ENCODE measurements around the gene ANKZF1. TPM values are rescaled to one million over a fixed set of nuclear protein-coding genes. Genes with fewer than 3 reads are reported as not detected.
A peak's percentile ranks its signal among the peaks of the same experiment; 100 is the strongest.

The ANKZF1 gene
- polyA plus RNA-seq, 3 donors: 7.6 to 79.3 (median 10.4) TPM

- H3K9me3 Mint-ChIP-seq: no peaks in the 10 kb centered on the region
- no peaks in the 10 kb centered on the region for H3K4me1 ChIP-seq (ENCODE audit: control insufficient read depth in 1 of 2, insufficient read depth in 2 of 2, low read length in 2 of 2)
- no peaks in the 10 kb centered on the region for H3K27me3 ChIP-seq (ENCODE audit: control insufficient read depth in 2 of 2, insufficient read depth in 2 of 2, low read length in 2 of 2)
- peaks cover 8 to 20% (median 19%) of the 10 kb centered on the region in 3 donors for H3K27me3 Mint-ChIP-seq (ENCODE audit: low read depth in 3 of 3)
- no peaks in the 10 kb centered on the region for H4K20me1 ChIP-seq (ENCODE audit: insufficient read depth, low read length)
- H3K27ac Mint-ChIP-seq: no peak overlapping the region
- H2AFZ ChIP-seq (ENCODE audit: insufficient read depth, low read depth, low read length, poor library complexity, severe bottlenecking): no peak overlapping the region
- H3K9ac ChIP-seq (ENCODE audit: insufficient read depth, low read length, poor library complexity, severe bottlenecking): no peak overlapping the region
- no peak for TF ChIP-seq CTCF (IDR thresholded peaks at IDR 0.05)
- H3K36me3 Mint-ChIP-seq: no peaks in the 10 kb centered on the region
- H3K9me3 ChIP-seq (replicated peaks in 1 of 2; ENCODE audit: control insufficient read depth in 1 of 2, insufficient read depth in 1 of 2, low read length in 2 of 2): no peaks in the 10 kb centered on the region
- no peak for DNase-seq
- no peaks in the 10 kb centered on the region for H3K79me2 ChIP-seq (ENCODE audit: insufficient read depth, low read length)
- intact Hi-C loops (cut with micrococcal nuclease): no loop called here
- WGBS (ENCODE audit: insufficient coverage): 100% methylated on average over 2 of the region's 2 CpGs
- no peak overlapping the region for H3K4me3 ChIP-seq (replicated peaks in 1 of 3; ENCODE audit: low read depth in 2 of 3, low read length in 3 of 3)
- no peaks in the 10 kb centered on the region for H3K36me3 ChIP-seq (replicated peaks in 1 of 2; ENCODE audit: control insufficient read depth in 1 of 2, insufficient read depth in 2 of 2, low read length in 2 of 2)
- no peak overlapping the region for H3K4me2 ChIP-seq (replicated peaks; ENCODE audit: extremely low read depth, low read length, poor library complexity, severe bottlenecking)
- no peak overlapping the region for H3K27ac ChIP-seq (ENCODE audit: low read depth in 1 of 2, low read length in 2 of 2)
- no peaks in the 10 kb centered on the region for H3K4me1 Mint-ChIP-seq
- H3K4me3 Mint-ChIP-seq: no peak overlapping the region
These were observed 41.4 kb downstream of the ANKZF1 start for GRCh38 chr2:219271021-219271420.

GRCh38 chr2:219272356-219272755 lies 42.8 kb downstream of the ANKZF1 start:
- H3K27ac ChIP-seq (ENCODE audit: low read depth in 1 of 2, low read length in 2 of 2): no peak overlapping the region
- Mint-ChIP-seq H3K4me3 (peak overlapping the region in 1 of 2 donors; percentile 42), H3K27ac (no peak overlapping the region), H3K27me3 (ENCODE audit: low read depth in 3 of 3) (peaks cover 8 to 21% (median 16%) of the 10 kb centered on the region in 3 donors), H3K4me1 (peaks cover under 1% of the 10 kb centered on the region), H3K36me3 (no peaks in the 10 kb centered on the region), H3K9me3 (no peaks in the 10 kb centered on the region)
- intact Hi-C loops (cut with micrococcal nuclease): no loop called here
- no peak for DNase-seq
- no peak overlapping the region for H3K4me3 ChIP-seq (replicated peaks in 1 of 3; ENCODE audit: low read depth in 2 of 3, low read length in 3 of 3)
- H3K4me1 ChIP-seq (ENCODE audit: control insufficient read depth in 1 of 2, insufficient read depth in 2 of 2, low read length in 2 of 2): peaks cover 0 to under 1% of the 10 kb centered on the region in 2 donors
- no peaks in the 10 kb centered on the region for H3K27me3 ChIP-seq (ENCODE audit: control insufficient read depth in 2 of 2, insufficient read depth in 2 of 2, low read length in 2 of 2)
- TF ChIP-seq CTCF (IDR thresholded peaks at IDR 0.05): no peak
- WGBS (ENCODE audit: insufficient coverage): 93% methylated on average over 3 of the region's 4 CpGs
- H3K4me2 ChIP-seq (replicated peaks; ENCODE audit: extremely low read depth, low read length, poor library complexity, severe bottlenecking): no peak overlapping the region
- H3K36me3 ChIP-seq (replicated peaks in 1 of 2; ENCODE audit: control insufficient read depth in 1 of 2, insufficient read depth in 2 of 2, low read length in 2 of 2): no peaks in the 10 kb centered on the region
- no peaks in the 10 kb centered on the region for H4K20me1 ChIP-seq (ENCODE audit: insufficient read depth, low read length)
- no peaks in the 10 kb centered on the region for H3K9me3 ChIP-seq (replicated peaks in 1 of 2; ENCODE audit: control insufficient read depth in 1 of 2, insufficient read depth in 1 of 2, low read length in 2 of 2)
- H3K79me2 ChIP-seq (ENCODE audit: insufficient read depth, low read length): no peaks in the 10 kb centered on the region
- no peak overlapping the region for H3K9ac ChIP-seq (ENCODE audit: insufficient read depth, low read length, poor library complexity, severe bottlenecking)
- no peak overlapping the region for H2AFZ ChIP-seq (ENCODE audit: insufficient read depth, low read depth, low read length, poor library complexity, severe bottlenecking)

Data from CD14-positive monocyte (primary cell).